ENCODE results near the gene ATXN7L2. TPM values are rescaled to one million over a fixed set of nuclear protein-coding genes. Genes with fewer than 3 reads are reported as not detected.
"Not testable (repeated sequence)": the region's sequence is repeated elsewhere in the genome, so short reads cannot be mapped to it uniquely, and the experiment has no call there.

Gene ATXN7L2
- total RNA-seq, 4 donors from 2014 or later, result 4.3 to 7.8 (median 4.8) TPM

DNA sequence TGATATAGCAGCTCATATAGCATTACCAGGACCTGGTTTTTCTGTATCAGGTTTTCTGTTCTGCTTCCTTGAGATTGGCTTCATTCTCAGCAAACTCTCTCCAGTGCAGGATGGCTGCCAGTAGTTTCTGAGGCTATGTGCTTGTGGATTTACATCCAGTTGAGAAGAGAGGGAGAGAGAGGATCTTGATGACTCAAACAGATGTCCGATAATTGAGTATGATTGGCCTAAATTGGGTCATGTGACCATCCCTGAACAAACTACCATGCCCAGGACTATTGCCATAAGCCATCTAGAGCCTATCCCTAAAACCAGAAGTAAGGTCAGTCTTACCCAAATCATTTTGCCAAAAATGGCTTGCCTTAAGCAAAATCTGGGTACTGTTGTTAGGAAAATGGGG lies 39.4 kb upstream of the ATXN7L2 start:
- 82 to 91% methylated on average over 1 of the region's 1 CpG for WGBS, 2 donors
- no peak overlapping the region for H3K4me3 ChIP-seq (ENCODE audit: low read depth, poor library complexity, severe bottlenecking)
- DNase-seq (ENCODE audit: low spot score in 2 of 2), result no peak
- TF ChIP-seq, protein P1, sequence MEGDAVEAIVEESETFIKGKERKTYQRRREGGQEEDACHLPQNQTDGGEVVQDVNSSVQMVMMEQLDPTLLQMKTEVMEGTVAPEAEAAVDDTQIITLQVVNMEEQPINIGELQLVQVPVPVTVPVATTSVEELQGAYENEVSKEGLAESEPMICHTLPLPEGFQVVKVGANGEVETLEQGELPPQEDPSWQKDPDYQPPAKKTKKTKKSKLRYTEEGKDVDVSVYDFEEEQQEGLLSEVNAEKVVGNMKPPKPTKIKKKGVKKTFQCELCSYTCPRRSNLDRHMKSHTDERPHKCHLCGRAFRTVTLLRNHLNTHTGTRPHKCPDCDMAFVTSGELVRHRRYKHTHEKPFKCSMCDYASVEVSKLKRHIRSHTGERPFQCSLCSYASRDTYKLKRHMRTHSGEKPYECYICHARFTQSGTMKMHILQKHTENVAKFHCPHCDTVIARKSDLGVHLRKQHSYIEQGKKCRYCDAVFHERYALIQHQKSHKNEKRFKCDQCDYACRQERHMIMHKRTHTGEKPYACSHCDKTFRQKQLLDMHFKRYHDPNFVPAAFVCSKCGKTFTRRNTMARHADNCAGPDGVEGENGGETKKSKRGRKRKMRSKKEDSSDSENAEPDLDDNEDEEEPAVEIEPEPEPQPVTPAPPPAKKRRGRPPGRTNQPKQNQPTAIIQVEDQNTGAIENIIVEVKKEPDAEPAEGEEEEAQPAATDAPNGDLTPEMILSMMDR (IDR thresholded peaks at IDR 0.05), result no peak
- no peak for TF ChIP-seq POLR2A (IDR thresholded peaks at IDR 0.05)
- intact Hi-C loops (cut with DNase I; ENCODE audit: low total_unique reads), result no loop called here

GRCh38 chr1:109445949-109446695 lies 37.6 kb upstream of the ATXN7L2 start:
- intact Hi-C loops (cut with DNase I; ENCODE audit: low total_unique reads); DNase-seq (ENCODE audit: low spot score in 2 of 2); H3K4me3 ChIP-seq (ENCODE audit: low read depth, poor library complexity, severe bottlenecking): not testable (repeated sequence)
- 54 to 57% methylated on average over 11 of the region's 11 CpGs for whole genome bisulfite sequencing, 2 donors

DNA sequence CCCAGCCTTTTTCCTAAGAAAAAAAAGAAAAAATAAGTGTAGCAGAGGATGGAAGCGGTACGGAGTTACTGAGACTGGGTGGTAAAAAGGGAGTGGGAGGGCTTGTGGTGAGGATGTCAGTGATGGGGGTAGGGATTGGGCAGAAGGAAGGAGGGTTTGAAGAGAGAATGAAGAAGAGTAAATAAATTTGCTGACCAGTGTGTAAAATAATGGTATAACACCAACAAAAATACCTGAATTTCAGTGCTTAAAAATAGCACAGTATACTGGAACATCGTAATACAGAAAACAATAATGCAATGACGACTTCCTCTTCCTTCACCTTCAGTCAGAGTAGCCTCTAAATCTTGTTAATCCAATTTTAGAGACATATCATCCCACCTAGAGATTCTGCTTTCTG lies 36.2 kb upstream of the ATXN7L2 start:
- intact Hi-C loops (cut with DNase I; ENCODE audit: low total_unique reads), result no loop called here
- H3K4me3 ChIP-seq (ENCODE audit: low read depth, poor library complexity, severe bottlenecking), result no peak overlapping the region
- no peak for DNase-seq (ENCODE audit: low spot score in 2 of 2)
- TF ChIP-seq POLR2A (IDR thresholded peaks at IDR 0.05), result no peak
- TF ChIP-seq, protein P1 (IDR thresholded peaks at IDR 0.05), result no peak
- 60 to 68% methylated on average over 4 of the region's 4 CpGs for WGBS, 2 donors

DNA sequence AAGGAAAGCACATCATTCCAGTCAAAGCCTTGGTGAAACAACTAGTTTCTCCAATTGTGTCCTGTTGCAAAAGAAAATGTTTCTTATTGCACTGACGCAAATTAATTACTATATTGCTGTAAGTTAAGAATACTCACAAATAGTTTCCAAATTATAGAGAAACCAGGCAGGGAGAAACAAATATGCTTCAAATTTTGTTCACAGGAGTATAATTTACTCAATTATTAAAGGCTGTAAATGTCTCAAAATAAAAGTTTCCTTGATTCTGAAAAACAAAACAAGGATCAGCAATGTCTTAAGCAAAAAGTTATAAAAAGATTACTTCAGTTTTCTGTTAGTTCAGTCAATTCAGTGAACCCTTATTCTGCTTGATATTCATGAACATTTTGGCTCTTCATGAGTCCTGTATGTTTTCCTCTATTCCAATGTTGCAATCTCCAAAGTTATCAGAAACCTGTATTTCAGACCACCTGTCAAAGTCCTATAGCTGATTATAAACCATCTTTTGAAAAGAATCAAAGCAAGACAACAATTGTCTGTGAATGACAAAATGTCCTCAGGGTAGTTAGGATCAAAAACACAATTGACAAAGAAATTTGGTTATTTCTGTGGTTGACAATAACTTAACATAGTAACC lies 29.1 kb upstream of the ATXN7L2 start:
- no peak for DNase-seq (ENCODE audit: low spot score in 2 of 2)
- intact Hi-C loops (cut with DNase I; ENCODE audit: low total_unique reads), result no loop called here
- H3K4me3 ChIP-seq (ENCODE audit: low read depth, poor library complexity, severe bottlenecking), result no peak overlapping the region
- TF ChIP-seq POLR2A (IDR thresholded peaks at IDR 0.05), result no peak
- TF ChIP-seq, protein P1 (IDR thresholded peaks at IDR 0.05), result no peak
- 91 to 95% methylated on average over 1 of the region's 1 CpG for whole genome bisulfite sequencing, 2 donors

- TF ChIP-seq, protein P1 (IDR thresholded peaks at IDR 0.05), result no peak
- no peak for TF ChIP-seq POLR2A (IDR thresholded peaks at IDR 0.05)
- no peak overlapping the region for H3K4me3 ChIP-seq (ENCODE audit: low read depth, poor library complexity, severe bottlenecking)
- no peak for DNase-seq (ENCODE audit: low spot score in 2 of 2)
- intact Hi-C loops (cut with DNase I; ENCODE audit: low total_unique reads), result no loop called here
- 89 to 91% methylated on average over 4 of the region's 4 CpGs for WGBS, 2 donors
Measured at GRCh38 chr1:109457819-109458218, 25.9 kb upstream of the ATXN7L2 start.

DNA sequence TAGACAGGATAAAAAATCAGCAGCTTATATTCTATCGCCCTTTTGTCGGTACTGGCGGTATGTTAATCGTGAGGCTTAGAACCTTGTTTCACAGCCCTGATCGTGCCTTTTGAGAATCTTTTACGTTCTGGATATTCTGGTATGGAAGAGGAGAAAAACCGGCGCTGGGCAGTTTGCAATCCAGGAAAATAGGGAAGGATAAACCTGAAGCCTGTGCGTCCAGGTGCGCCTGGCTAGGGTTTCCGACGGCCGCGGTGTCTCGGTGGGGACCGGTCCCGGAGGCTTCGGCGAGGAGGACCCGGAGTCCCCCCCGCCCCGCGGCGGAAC lies 17.6 kb upstream of the ATXN7L2 start:
- DNase-seq (ENCODE audit: low spot score in 2 of 2), result no peak
- 5 to 8% methylated on average over 23 to 24 of the region's 24 CpGs for WGBS, 2 donors
- intact Hi-C loops (cut with DNase I; ENCODE audit: low total_unique reads), result no loop called here
- peak overlapping the region; percentile 23 for H3K4me3 ChIP-seq (ENCODE audit: low read depth, poor library complexity, severe bottlenecking)
- no peak for TF ChIP-seq POLR2A (IDR thresholded peaks at IDR 0.05)
- TF ChIP-seq, protein P1 (IDR thresholded peaks at IDR 0.05), result no peak
